ENCODE measurements around the gene MKNK1.

MKNK1 gene

GRCh38 chr1:46595127-46595526 lies 8.9 kb downstream of the MKNK1 start:
- DNase-seq = peak in 1 of 2 experiments; percentile 41

- DNase-seq = no peak
Measured at GRCh38 chr1:46594063-46594462, 10.0 kb downstream of the MKNK1 start.

- no peak for DNase-seq
Measured at GRCh38 chr1:46592823-46593222, 11.2 kb downstream of the MKNK1 start.

GRCh38 chr1:46589529-46589928 lies 14.5 kb downstream of the MKNK1 start:
- no peak for DNase-seq

GRCh38 chr1:46587069-46587468 lies 17.0 kb downstream of the MKNK1 start:
- no peak for DNase-seq

- no peak for DNase-seq
Measured at GRCh38 chr1:46585312-46585938, 18.6 kb downstream of the MKNK1 start.

- DNase-seq = no peak
Measured at GRCh38 chr1:46583494-46583893, 20.6 kb downstream of the MKNK1 start.

- DNase-seq = no peak
Measured at GRCh38 chr1:46582972-46583371, 21.1 kb downstream of the MKNK1 start.

GRCh38 chr1:46581681-46582455 lies 22.2 kb downstream of the MKNK1 start:
- DNase-seq = no peak

- no peak for DNase-seq
Measured at GRCh38 chr1:46580140-46580903, 23.7 kb downstream of the MKNK1 start.

GRCh38 chr1:46577671-46578070 lies 26.4 kb downstream of the MKNK1 start:
- no peak for DNase-seq

- DNase-seq = no peak
Measured at GRCh38 chr1:46576596-46576995, 27.5 kb downstream of the MKNK1 start.

- DNase-seq = no peak
Measured at GRCh38 chr1:46575778-46576177, 28.3 kb downstream of the MKNK1 start.

- no peak for DNase-seq
Measured at GRCh38 chr1:46575300-46575699, 28.8 kb downstream of the MKNK1 start.

GRCh38 chr1:46571691-46572225 lies 32.3 kb downstream of the MKNK1 start:
- DNase-seq = no peak

GRCh38 chr1:46569884-46570725 lies 34.0 kb downstream of the MKNK1 start:
- no peak for DNase-seq

GRCh38 chr1:46569116-46569515 lies 35.0 kb downstream of the MKNK1 start:
- DNase-seq = no peak

GRCh38 chr1:46568461-46568891 lies 35.6 kb downstream of the MKNK1 start:
- DNase-seq = no peak

GRCh38 chr1:46563341-46563740 lies 40.7 kb downstream of the MKNK1 start:
- DNase-seq = no peak

GRCh38 chr1:46562498-46562897 lies 41.6 kb downstream of the MKNK1 start:
- DNase-seq = no peak

- DNase-seq = no peak
Measured at GRCh38 chr1:46558966-46559365, 45.1 kb downstream of the MKNK1 start.

- no peak for DNase-seq
Measured at GRCh38 chr1:46558141-46558963, 45.7 kb downstream of the MKNK1 start.
